ENCODE results near the gene PLA2G4C.

- TF ChIP-seq CTCF (IDR thresholded peaks at IDR 0.05) (no peak), ZNF302 (CRISPR knock-in tag; IDR thresholded peaks at IDR 0.05) (no peak), MYC (IDR thresholded peaks at IDR 0.05; ENCODE audit: borderline replicate concordance, low read length) (no peak), MAX (IDR thresholded peaks at IDR 0.05) (no peak), HOXA7 (CRISPR knock-in tag; IDR thresholded peaks at IDR 0.05) (no peak), SMC3 (IDR thresholded peaks at IDR 0.05) (no peak), PHF8 (IDR thresholded peaks at IDR 0.05; ENCODE audit: borderline replicate concordance, low read depth) (no peak), MAZ (IDR thresholded peaks at IDR 0.05; ENCODE audit: borderline replicate concordance, low read depth, low read length) (no peak), POLR2A (IDR thresholded peaks at IDR 0.05; ENCODE audit: low read length) (no peak), JUN (IDR thresholded peaks at IDR 0.05) (no peak)
Measured at GRCh38 chr19:48085904-48086864, 24.4 kb downstream of the PLA2G4C start.

Measured in A549 (cell line).